HG03064 (cell line): ENCODE data around the gene ATF6B.
"Not testable (repeated sequence)": the region's sequence is repeated elsewhere in the genome, so short reads cannot be mapped to it uniquely, and the experiment has no call there.

Experiments used
- ATAC-seq: cut with Tn5 transposase; IDR thresholded peaks from one replicate; pipeline ENCODE4 v1.9.1; 2021; ENCODE audit warnings: low read depth; ENCODE audit not compliant: unreplicated experiment

ATF6B gene

GRCh38 chr6:32109114-32109764 is 18.8 kb downstream of the ATF6B start, which contains the start of gene TNXB:
Gene TNXB, minus strand, starts transcription at chr6:32109338. Its CDS starts 11,140 bp downstream, at chr6:32098198.
- no peak for ATAC-seq

DNA sequence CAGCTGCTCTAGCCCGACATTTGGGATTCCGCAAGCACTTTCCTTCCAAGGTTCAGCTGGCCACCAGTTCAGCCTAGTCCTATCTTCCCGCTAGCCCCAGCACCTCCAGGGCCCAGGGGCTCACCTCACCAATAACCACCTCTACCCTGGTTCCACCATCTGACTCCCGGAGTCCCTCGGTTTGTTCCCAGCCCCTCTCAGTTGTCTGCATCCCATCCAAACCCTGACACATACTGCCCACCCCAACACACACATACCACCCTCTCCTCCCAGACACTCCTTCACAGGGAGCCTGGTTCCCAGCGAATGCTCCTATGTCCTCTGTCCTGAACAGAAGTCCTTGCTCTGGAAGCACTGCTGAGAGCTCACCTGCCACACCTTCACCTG is 19.3 kb downstream of the ATF6B start:
- no peak for ATAC-seq

- no peak for ATAC-seq
These were observed 19.9 kb downstream of the ATF6B start for GRCh38 chr6:32108094-32108627.

DNA sequence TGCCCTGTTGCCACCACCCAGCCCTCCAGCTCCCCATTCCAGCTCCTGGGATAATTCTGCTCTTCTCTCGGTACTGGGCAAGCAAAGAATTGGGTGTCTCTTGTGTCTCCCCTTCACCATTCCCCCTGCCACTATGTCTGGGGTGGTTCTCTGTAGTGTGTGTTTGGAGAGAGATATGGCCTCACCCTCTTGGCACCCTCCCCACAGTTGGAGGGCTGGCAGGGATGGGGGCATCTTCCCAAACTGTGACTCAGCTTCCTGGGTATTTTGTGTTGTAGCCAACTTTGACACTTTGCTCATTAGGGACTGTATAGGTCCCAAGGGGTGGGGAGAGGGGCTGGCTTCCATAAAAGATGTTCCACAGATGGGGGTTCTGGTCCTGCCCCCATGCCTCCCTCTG is 20.6 kb downstream of the ATF6B start:
- no peak for ATAC-seq

DNA sequence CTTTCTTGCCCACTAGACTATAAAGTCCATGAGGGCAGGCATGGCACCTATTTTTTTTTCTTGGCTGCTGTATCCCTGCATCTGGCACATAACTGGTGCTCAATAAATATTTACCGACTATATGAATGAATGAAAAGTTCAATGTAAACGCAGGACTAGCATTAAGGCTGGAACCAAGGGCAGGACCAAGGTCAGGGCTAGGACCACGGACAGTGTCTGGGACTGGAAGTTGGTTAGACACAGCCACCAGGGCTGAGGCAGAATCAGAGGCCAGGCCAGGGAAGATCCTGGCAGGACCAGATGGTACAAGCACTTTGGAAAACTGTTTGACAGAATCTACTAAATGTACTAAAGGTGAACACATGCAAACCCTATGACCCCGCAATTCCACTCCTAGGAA is 22.6 kb downstream of the ATF6B start:
- no peak for ATAC-seq

- ATAC-seq: no peak
These were observed 25.8 kb downstream of the ATF6B start for GRCh38 chr6:32102255-32102654.

DNA sequence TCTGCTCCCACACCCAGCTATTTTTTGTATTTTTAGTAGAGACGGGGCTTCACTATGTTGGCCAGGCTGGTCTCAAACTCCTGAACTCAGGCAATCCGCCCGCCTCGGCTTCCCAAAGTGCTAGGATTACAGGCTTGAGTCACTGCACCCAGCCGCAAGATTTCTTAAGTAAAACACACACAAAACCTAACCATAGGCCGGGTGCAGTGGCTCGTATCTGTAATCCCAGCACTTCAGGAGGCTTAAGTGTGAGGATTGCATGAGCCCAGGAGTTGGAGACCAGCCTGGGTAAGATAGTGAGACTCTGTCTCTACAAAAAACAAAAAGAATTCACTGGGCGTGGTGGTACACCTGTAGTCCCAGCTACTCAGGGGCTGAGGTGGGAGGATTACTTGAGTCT is 27.8 kb downstream of the ATF6B start:
- not testable (repeated sequence) for ATAC-seq

DNA sequence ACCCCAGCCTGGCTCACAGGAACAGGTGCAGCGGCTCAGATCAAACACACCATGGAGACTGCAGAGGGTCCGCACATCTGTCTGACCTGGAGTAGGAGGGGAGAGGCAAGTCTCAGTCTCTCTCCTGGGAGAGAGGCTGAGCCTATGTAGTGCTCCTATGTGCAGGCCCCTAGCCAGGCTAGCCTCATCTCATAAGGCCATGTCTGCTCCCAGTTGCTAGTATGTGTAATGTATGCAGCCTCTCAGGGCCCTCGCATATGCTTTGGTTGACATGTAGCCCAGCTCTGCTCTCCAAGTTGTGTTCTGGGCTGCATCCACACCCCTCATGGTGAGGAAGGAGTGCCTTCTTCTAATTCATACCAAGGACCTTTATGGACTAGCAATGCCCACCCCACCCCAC is 30.7 kb downstream of the ATF6B start:
- ATAC-seq: no peak

DNA sequence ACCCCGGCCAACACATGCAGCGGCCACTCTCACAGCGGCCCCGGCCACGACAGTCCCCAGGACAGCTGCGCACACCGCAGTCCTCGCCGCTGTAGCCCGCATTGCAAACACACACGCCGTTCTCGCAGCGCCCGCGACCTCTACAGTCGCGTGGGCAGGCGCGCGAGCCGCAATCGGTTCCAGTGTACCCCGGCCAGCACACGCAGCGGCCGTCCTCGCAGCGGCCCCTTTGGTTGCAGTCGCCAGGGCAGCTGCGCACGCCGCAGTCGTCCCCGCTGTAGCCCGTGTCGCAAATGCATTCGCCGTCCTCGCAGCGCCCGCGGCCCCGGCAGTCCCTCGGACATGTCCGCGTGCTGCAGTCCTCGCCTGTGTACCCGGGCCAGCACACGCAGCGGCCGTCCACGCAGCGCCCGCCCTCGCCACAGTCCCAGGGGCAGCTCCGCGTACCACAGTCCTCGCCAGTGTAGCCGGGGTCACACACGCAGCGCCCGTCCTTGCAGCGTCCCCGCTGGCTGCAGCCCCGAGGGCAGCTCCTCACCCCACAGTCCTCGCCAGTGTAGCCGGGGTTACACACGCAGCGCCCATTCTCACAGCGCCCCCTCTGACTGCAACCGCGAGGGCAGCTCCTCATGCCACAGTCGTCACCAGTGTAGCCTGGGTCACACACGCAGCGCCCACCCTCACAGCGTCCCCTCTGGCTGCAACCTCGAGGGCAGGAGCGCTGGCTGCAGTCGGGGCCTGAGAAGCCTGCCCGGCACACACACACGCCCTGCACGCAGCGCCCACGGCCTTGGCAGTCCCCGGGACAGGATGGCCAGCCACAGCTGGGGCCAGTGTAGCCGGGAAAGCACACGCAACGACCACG is 31.4 kb downstream of the ATF6B start:
- no peak for ATAC-seq

DNA sequence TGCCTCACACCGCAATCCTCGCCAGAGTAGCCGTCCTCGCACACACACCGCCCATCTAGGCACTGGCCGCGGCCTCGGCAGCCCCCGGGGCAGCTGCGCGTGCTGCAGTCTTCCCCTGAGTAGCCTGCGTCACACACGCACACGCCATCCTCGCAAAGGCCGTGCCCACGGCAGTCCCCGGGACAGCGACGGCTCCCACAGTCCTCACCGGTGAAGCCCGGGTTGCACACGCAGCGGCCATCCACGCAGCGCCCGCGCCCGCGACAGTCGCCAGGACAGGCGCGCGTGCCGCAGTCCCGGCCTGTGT is 32.0 kb downstream of the ATF6B start:
- ATAC-seq: no peak

- ATAC-seq: no peak
These were observed 32.5 kb downstream of the ATF6B start for GRCh38 chr6:32095338-32096086.

DNA sequence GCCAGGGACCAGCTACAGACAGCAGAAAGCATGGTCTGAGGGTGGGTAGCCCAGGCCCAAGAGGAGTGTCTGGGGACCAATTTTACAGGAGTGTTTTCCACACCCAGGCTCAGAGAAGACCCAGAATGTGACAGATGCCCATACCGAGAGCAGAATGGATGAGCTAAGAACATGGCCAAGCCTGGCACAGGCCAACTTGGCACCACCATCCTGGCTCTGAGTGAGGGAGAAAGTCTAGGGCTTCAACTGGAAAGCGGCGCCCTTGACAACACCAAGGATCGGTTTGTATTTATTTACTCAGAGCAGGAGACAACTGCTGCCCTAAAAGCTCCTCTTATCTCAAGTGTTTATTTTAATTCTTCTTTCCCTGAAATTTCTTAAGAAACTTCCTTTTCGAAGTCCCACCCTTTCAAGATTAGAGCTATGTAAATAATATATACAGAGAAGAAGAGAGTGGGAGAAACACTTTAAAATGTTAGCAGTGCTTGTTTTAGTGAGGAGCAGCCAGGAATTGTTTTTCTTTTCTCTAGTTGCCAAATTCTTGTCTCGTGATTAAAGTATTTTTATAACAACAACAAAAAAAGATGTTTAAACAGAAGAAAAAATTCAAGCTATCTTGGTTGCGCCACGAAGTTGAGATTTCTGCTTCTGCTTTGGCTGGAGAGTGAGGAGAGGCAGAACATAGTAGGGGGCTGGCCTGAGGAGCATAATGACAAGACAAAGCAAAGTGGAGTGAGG is 35.1 kb downstream of the ATF6B start:
- no peak for ATAC-seq

DNA sequence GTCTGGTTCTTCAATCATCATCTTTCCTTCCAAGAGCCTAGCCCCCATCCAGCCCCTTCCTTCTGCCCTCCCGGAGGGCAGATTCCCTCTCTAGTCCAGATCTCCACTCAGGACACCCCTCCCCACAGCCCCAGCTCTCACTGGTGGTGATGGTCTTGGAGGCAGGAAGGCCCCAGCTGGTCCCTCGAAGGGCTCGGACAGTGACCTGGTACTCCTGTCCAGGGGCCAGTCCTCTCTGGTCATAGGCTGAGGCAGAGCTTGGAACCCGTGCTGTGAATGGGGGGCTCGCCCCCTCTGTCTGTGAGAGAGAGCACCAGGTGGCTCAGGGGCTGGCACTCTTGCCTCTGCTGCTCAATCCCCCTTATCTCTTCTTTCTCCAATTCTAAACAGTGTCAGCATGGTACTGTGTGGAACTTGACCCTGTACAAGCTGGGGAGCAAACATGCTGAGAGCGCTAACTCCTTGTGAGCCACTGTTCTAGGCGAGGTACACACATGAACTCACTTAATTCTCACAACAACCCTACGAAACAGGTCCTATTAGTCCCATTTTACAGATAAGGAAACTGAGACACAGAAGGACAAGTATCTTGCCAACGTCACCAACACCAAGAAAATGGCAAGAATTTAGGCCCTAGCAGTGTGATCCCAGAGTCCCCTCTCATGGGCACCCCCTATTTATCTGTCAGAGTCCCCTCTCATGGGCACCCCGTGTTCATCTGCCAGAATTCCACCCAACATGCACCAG is 38.8 kb downstream of the ATF6B start:
- no peak for ATAC-seq

DNA sequence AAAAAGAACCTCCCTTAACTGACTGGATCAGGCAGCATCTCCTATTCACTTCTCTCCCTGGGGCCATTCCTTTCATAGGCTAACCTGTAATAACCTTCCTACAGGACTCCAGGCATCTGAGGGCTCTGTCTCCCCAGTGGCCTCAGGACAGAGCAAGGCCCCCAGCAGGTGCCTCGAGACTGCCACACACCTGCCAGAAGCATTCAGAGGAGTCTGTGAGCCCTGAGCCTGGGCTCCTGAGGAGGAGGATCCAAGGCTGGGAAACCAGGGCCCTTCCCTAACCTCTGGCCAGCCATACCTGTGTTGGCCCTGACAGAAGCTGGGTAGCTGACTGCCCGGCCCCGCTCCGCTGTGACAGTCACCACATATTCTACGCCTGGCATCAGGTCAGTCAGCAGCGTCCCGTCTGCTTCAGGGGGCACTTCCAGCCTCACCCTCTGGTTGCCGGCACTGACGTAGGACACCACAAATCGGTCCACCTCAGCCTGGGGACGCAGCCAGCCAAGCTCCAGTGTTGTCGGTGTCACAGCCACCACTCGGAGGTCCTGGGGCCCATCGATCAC is 39.5 kb downstream of the ATF6B start:
- no peak for ATAC-seq

- no peak for ATAC-seq
These were observed 40.2 kb downstream of the ATF6B start for GRCh38 chr6:32087574-32088486.

GRCh38 chr6:32086661-32087573 is 41.1 kb downstream of the ATF6B start:
- no peak for ATAC-seq

DNA sequence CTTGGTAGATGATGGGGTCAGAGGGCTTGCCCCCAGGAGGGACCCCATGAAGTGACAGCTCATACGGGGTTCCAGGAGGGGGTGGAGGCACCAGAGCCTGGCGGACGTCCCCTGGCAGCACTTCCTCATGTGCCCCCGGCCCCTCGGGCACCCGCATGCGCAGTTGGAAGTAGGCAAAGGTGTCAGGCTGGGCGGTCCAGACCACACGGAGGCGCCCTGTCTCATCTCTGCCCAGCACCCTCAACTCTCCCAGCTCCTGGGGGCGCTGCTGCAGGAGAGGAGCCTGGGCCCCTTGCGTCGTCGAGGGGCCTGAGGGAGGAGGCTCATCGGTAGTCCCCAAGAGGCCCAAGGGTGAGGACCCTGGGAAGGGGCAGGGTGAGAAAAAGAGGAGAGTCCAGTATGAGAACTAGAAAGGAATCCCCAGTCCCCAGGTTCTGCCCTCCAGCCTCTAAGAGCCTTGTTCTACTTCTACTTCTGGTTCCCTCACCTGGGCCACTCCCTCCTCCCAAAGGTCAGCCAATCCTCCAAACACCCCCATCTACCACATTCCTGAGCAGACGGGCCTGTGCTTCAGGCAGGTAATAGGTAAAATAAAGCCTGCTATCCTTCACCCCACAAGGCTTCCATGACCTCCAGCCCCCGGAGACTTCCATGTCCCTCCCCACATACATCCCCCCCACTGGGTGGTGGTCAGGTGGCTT is 42.1 kb downstream of the ATF6B start:
- no peak for ATAC-seq
